ENCODE data around the gene ATP2A1. TPM values are rescaled to one million over a fixed set of nuclear protein-coding genes. Genes with fewer than 3 reads are reported as not detected.

The ATP2A1 gene
- total and polyA plus RNA-seq, 2 of the 13 experiments (the other 11 are each of a cell fraction or from before 2014, with no cell fraction given) = 3.2 to 12.5 TPM

DNA sequence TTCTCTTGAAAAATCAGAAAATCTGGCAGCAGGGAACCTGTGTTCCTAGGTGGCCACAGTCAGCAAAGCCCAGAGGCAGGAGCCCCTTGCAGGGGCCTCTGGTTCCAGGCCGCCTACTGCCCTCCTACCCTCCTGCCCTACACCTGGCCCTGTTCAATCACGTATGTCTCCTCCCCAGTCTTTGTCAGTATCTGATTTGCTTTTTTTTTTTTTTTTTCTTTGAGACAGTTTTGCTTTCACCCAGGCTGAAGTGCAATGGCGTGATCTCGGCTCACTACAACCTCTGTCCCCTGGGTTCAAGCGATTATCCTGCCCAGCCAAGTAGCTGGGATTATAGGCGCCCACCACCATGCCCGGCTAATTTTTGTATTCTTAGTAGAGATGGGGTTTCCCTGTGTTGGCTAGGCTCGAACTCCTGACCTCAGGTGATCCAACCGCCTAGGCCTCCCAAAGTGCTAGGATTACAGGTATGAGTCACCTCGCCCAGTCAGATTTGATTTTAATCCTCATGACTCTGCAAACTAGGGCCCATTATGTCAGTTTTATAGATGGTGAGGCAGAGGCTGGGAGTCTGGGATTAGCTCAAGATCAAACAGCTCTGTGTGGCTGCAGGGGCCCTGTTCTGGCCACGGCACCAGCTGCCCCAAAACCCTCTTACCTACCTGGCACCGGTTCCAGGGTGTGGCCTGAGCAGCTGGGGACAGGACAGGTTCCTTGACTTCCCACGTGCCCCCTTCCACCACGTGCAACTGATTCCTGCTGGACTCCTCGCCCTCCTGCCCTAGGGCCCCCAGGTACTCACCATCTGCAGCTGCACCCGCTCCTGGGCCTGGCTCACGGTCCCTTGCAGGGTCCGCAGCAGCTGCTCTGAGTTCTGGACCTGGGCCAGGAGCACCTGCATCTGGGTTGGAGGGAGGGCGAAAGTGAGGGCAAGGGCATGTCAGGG, 32.1 kb downstream of the ATP2A1 start (continued):
- TF ChIP-seq, protein P1, sequence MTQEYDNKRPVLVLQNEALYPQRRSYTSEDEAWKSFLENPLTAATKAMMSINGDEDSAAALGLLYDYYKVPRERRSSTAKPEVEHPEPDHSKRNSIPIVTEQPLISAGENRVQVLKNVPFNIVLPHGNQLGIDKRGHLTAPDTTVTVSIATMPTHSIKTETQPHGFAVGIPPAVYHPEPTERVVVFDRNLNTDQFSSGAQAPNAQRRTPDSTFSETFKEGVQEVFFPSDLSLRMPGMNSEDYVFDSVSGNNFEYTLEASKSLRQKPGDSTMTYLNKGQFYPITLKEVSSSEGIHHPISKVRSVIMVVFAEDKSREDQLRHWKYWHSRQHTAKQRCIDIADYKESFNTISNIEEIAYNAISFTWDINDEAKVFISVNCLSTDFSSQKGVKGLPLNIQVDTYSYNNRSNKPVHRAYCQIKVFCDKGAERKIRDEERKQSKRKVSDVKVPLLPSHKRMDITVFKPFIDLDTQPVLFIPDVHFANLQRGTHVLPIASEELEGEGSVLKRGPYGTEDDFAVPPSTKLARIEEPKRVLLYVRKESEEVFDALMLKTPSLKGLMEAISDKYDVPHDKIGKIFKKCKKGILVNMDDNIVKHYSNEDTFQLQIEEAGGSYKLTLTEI (CRISPR knock-in tag; conservative IDR thresholded peaks at IDR 0.05) = no peak
- TF ChIP-seq ZNF3 (CRISPR knock-in tag; IDR thresholded peaks at IDR 0.05) = no peak
- TF ChIP-seq, protein P2, sequence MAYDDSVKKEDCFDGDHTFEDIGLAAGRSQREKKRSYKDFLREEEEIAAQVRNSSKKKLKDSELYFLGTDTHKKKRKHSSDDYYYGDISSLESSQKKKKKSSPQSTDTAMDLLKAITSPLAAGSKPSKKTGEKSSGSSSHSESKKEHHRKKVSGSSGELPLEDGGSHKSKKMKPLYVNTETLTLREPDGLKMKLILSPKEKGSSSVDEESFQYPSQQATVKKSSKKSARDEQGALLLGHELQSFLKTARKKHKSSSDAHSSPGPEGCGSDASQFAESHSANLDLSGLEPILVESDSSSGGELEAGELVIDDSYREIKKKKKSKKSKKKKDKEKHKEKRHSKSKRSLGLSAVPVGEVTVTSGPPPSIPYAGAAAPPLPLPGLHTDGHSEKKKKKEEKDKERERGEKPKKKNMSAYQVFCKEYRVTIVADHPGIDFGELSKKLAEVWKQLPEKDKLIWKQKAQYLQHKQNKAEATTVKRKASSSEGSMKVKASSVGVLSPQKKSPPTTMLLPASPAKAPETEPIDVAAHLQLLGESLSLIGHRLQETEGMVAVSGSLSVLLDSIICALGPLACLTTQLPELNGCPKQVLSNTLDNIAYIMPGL (CRISPR knock-in tag; IDR thresholded peaks at IDR 0.05; ENCODE audit: borderline replicate concordance in 1 of 2, low read depth in 1 of 2) = no peak

GRCh38 chr16:28912558-28912957, 34.3 kb downstream of the ATP2A1 start:
- Histone ChIP-seq H3K4me3 (replicated peaks in 1 of 3; ENCODE audit: insufficient read depth in 1 of 3, low read depth in 2 of 3, low read length in 3 of 3) (no peak overlapping the region), H3K9ac (ENCODE audit: insufficient read depth, low read depth, low read length) (no peak overlapping the region), H3K27me3 (ENCODE audit: control insufficient read depth in 1 of 2, insufficient read depth in 2 of 2, low read length in 2 of 2) (no peaks in the 10 kb centered on the region), H2AFZ (ENCODE audit: low read length) (no peak overlapping the region), H3K9me3 (ENCODE audit: low read length) (no peaks in the 10 kb centered on the region), H3K27ac (ENCODE audit: extremely low read length, insufficient read depth, low read length) (no peak overlapping the region), H4K20me1 (ENCODE audit: insufficient read depth, low read length) (no peaks in the 10 kb centered on the region), H3K4me1 (ENCODE audit: insufficient read depth, low read length) (no peaks in the 10 kb centered on the region), H3K36me3 (replicated peaks in 1 of 2; ENCODE audit: control insufficient read depth in 1 of 2, insufficient read depth in 2 of 2, low read length in 2 of 2) (peaks cover 10 to 16% of the 10 kb centered on the region in 2 experiments; a peak in 3 of 5 replicates), H3K79me2 (ENCODE audit: insufficient read depth, low read length) (no peaks in the 10 kb centered on the region), H3K4me2 (ENCODE audit: low read depth, low read length) (no peak overlapping the region)
- in situ Hi-C loops (cut with HindIII; ENCODE audit: extremely low pct_ligation_motif_present, low pct_unique_long_range_greater_than_20kb) = no loop called here
- ChIA-PET CTCF (ENCODE audit: low intra/inter-chr PET ratio, low total read pairs) (interaction anchor here (2.1 kb wide), 1 partner anchor 33 kb away, joined by 13 read pairs; no protein-coding TSS in a partner anchor), POLR2A (interaction anchor here (1.4 kb wide), 1 partner anchor 11 kb away, joined by 5 read pairs; no protein-coding TSS in a partner anchor)
- BruUV-seq (replicated peaks) = no TSS peak
- DNase-seq (ENCODE audit: low spot score) (no peak), ATAC-seq (no peak), FAIRE-seq (no peak)
- intact Hi-C loops (cut with micrococcal nuclease; ENCODE audit: unreplicated experiment) = no loop called here
- 92% methylated on average over 12 of the region's 12 CpGs for WGBS (ENCODE audit: low lambda C conversion rate)
- TF ChIP-seq ZNF747 (CRISPR knock-in tag; IDR thresholded peaks at IDR 0.05; ENCODE audit: borderline replicate concordance) = no peak
- TF ChIP-seq ZFP36L2 (CRISPR knock-in tag; IDR thresholded peaks at IDR 0.05) = no peak
- TF ChIP-seq NR0B2 (CRISPR knock-in tag; IDR thresholded peaks at IDR 0.05) = no peak
- no peak for TF ChIP-seq FOXA1 (IDR thresholded peaks at IDR 0.05)
- no peak for TF ChIP-seq FOXA1 (CRISPR knock-in tag; IDR thresholded peaks at IDR 0.05)
- no peak for TF ChIP-seq ZNF781 (CRISPR knock-in tag; IDR thresholded peaks at IDR 0.05; ENCODE audit: borderline replicate concordance, not compliant biosample characterization)
- no peak for TF ChIP-seq HES4 (CRISPR knock-in tag; IDR thresholded peaks at IDR 0.05; ENCODE audit: borderline replicate concordance)
- TF ChIP-seq XRCC5 (optimal IDR thresholded peaks at IDR 0.05; ENCODE audit: low read length) = no peak
- TF ChIP-seq ZFYVE20 (CRISPR knock-in tag; IDR thresholded peaks at IDR 0.05; ENCODE audit: borderline replicate concordance, low read depth) = no peak
- no peak for TF ChIP-seq MED1 (CRISPR knock-in tag; IDR thresholded peaks at IDR 0.05)
- TF ChIP-seq CAMTA2 (CRISPR knock-in tag; IDR thresholded peaks at IDR 0.05; ENCODE audit: borderline replicate concordance) = no peak
- no peak for TF ChIP-seq EHMT2 (IDR thresholded peaks at IDR 0.05; ENCODE audit: borderline replicate concordance, low read depth, low read length)
- TF ChIP-seq ZKSCAN1 (IDR thresholded peaks at IDR 0.05; ENCODE audit: low read length) = no peak

Measured in HepG2 (cell line).